Cardiac muscle cell (in vitro differentiated cells and primary cell): ENCODE measurements around the gene CXCL16. TPM values are rescaled to one million over a fixed set of nuclear protein-coding genes. Genes with fewer than 3 reads are reported as not detected.
"Not testable (repeated sequence)": the region's sequence is repeated elsewhere in the genome, so short reads cannot be mapped to it uniquely, and the experiment has no call there.

Experiments used
- DNase-seq, 2 donors: peaks; one replicate each; pipeline versions ENCODE4 v3.0.0 to v3.0.0-alpha.2; 2010 to 2017; ENCODE audit warnings: low read depth in 1 of 2, low spot score in 1 of 2
- H3K27ac ChIP-seq: fragments of 200-600 bp; sonication (generic); 2 replicates; pipeline ENCODE4 v1.5.1; 2016
- H3K27me3 ChIP-seq: fragments of 200-600 bp; sonication (generic); 2 replicates; pipeline ENCODE4 v1.6.0; 2016; ENCODE audit warnings: control low read depth
- H3K36me3 ChIP-seq: fragments of 200-600 bp; sonication (generic); 2 replicates; pipeline ENCODE4 v1.5.1; 2016; ENCODE audit warnings: control low read depth
- H3K4me1 ChIP-seq: fragments of 200-600 bp; sonication (generic); 2 replicates; pipeline ENCODE4 v1.8.1; 2017; ENCODE audit warnings: low read depth, mild to moderate bottlenecking, mixed run types
- H3K4me3 ChIP-seq: fragments of 200-600 bp; sonication (generic); 2 replicates; pipeline ENCODE4 v1.5.1; 2016; ENCODE audit warnings: mild to moderate bottlenecking
- H3K9me3 ChIP-seq: fragments of 200-600 bp; sonication (generic); 2 replicates; pipeline ENCODE4 v1.5.1; 2017; ENCODE audit warnings: low read depth, mild to moderate bottlenecking, control low read depth
- CTCF ChIP-seq: IDR thresholded peaks from 2 replicates; pipeline ENCODE4 v1.5.1; 2012; ENCODE audit warnings: low read depth, mild to moderate bottlenecking, low read length
- polyA plus RNA-seq: library from polyadenylated mRNA; unstranded; fragments of >200 nt; fragmentation: Nextera tagmentation; extraction: Ambion mirVana; gene quantifications from 2 replicates; pipeline ENCODE4 v1.2.1, GENCODE V29; 2016
- total RNA-seq: library from RNA; depleted of rRNA; stranded (reverse); fragments of >200 nt; gene quantifications from 2 replicates; pipeline ENCODE4 v1.2.3, GENCODE V29; 2016

Gene CXCL16
- total and polyA plus RNA-seq, 2 experiments from 2014 or later = 0.66 to 0.89 TPM

- H3K4me1 ChIP-seq = peaks cover 11% of the 10 kb centered on the region
- no peaks in the 10 kb centered on the region for H3K9me3 ChIP-seq
- no peaks in the 10 kb centered on the region for H3K36me3 ChIP-seq
- DNase-seq = no peak
- H3K27me3 ChIP-seq = no peaks in the 10 kb centered on the region
- TF ChIP-seq CTCF = no peak
- no peak overlapping the region for H3K4me3 ChIP-seq
- H3K27ac ChIP-seq = no peak overlapping the region
Measured at GRCh38 chr17:4706121-4706520, 33.6 kb downstream of the CXCL16 start.

GRCh38 chr17:4704991-4705390, 34.7 kb downstream of the CXCL16 start:
- Histone ChIP-seq H3K4me3 (no peak overlapping the region), H3K27me3 (no peaks in the 10 kb centered on the region), H3K4me1 (peaks cover 11% of the 10 kb centered on the region), H3K36me3 (no peaks in the 10 kb centered on the region), H3K27ac (no peak overlapping the region), H3K9me3 (no peaks in the 10 kb centered on the region)
- no peak for DNase-seq
- TF ChIP-seq CTCF = no peak

GRCh38 chr17:4704574-4704907, 35.2 kb downstream of the CXCL16 start:
- not testable (repeated sequence) for DNase-seq, H3K27ac ChIP-seq, H3K27me3 ChIP-seq, H3K9me3 ChIP-seq, H3K36me3 ChIP-seq
- Histone ChIP-seq H3K4me3 (peak overlapping the region; percentile 93), H3K4me1 (peaks cover 11% of the 10 kb centered on the region)

GRCh38 chr17:4703330-4703691, 36.4 kb downstream of the CXCL16 start:
- Histone ChIP-seq H3K27ac (no peak overlapping the region), H3K36me3 (no peaks in the 10 kb centered on the region), H3K4me1 (peaks cover 11% of the 10 kb centered on the region), H3K9me3 (no peaks in the 10 kb centered on the region), H3K4me3 (peak overlapping the region; percentile 93), H3K27me3 (no peaks in the 10 kb centered on the region)
- no peak for TF ChIP-seq CTCF
- no peak for DNase-seq

- H3K4me3 ChIP-seq = no peak overlapping the region
- H3K4me1 ChIP-seq = peaks cover 11% of the 10 kb centered on the region
- DNase-seq = no peak
- no peaks in the 10 kb centered on the region for H3K36me3 ChIP-seq
- no peak for TF ChIP-seq CTCF
- no peaks in the 10 kb centered on the region for H3K9me3 ChIP-seq
- no peaks in the 10 kb centered on the region for H3K27me3 ChIP-seq
- no peak overlapping the region for H3K27ac ChIP-seq
Measured at GRCh38 chr17:4701116-4701515, 38.6 kb downstream of the CXCL16 start.

GRCh38 chr17:4699401-4700056, 40.2 kb downstream of the CXCL16 start:
- not testable (repeated sequence) for H3K27ac ChIP-seq, H3K27me3 ChIP-seq, DNase-seq, H3K4me3 ChIP-seq, H3K9me3 ChIP-seq, H3K36me3 ChIP-seq
- H3K4me1 ChIP-seq = peaks cover 11% of the 10 kb centered on the region

- no peak for TF ChIP-seq CTCF
- no peaks in the 10 kb centered on the region for H3K36me3 ChIP-seq
- DNase-seq = no peak
- no peaks in the 10 kb centered on the region for H3K4me1 ChIP-seq
- no peaks in the 10 kb centered on the region for H3K9me3 ChIP-seq
- peak overlapping the region; percentile 39 for H3K27ac ChIP-seq
- H3K4me3 ChIP-seq = no peak overlapping the region
- no peaks in the 10 kb centered on the region for H3K27me3 ChIP-seq
Measured at GRCh38 chr17:4696437-4696805, 43.3 kb downstream of the CXCL16 start.
